ENCODE data around the gene CFAP74.

Gene CFAP74

DNA sequence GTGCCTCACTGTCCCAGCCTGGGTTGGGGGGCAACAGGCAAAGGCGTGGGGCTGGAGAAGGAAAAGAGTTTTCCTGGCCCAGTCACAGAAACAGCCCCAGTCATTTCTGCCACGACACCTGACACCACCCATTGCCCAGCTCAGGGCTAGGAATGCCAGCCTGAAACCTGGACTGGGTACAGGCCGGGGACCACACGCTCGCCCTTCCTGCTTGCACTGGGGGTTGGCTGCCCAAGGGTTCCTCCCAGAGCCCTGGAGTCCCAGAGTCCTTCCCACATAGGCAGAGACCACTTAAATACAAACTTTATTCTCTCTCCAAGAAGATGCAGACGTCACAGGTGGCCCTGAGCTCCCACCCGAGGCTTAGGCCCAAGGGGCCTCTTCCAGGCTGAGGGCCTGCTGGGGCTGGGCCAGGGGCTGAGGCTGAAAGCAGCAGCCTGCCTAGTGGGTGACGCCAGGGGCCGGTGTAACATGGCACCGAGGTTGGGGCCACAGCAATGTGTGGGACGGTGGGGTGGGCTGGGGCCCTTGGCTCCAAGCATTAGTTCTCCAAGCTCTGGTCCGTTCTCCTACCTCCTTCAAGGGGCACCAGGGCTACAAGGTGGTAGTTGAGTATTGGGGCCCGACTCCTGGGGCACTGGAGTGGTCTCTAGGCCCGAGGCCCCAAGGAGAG, 86.1 kb downstream of the CFAP74 start:
- Histone ChIP-seq H3K36me3 (ENCODE audit: control insufficient read depth in 2 of 2, insufficient read depth in 1 of 2, low read length in 2 of 2) (no peaks in the 10 kb centered on the region), H3K9me3 (ENCODE audit: control insufficient read depth, insufficient read depth, low read depth, low read length) (no peaks in the 10 kb centered on the region), H3K4me1 (ENCODE audit: control insufficient read depth, insufficient read depth, low read length) (no peaks in the 10 kb centered on the region), H3K27ac (ENCODE audit: extremely low read depth, low read depth, low read length) (no peak overlapping the region), H3K4me3 (ENCODE audit: low read depth, low read length) (no peak overlapping the region)
- TF ChIP-seq, protein P1, sequence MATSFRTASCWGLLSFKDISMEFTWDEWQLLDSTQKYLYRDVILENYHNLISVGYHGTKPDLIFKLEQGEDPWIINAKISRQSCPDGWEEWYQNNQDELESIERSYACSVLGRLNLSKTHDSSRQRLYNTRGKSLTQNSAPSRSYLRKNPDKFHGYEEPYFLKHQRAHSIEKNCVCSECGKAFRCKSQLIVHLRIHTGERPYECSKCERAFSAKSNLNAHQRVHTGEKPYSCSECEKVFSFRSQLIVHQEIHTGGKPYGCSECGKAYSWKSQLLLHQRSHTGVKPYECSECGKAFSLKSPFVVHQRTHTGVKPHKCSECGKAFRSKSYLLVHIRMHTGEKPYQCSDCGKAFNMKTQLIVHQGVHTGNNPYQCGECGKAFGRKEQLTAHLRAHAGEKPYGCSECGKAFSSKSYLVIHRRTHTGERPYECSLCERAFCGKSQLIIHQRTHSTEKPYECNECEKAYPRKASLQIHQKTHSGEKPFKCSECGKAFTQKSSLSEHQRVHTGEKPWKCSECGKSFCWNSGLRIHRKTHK (tag by site-specific recombination; IDR thresholded peaks at IDR 0.05), result no peak
- TF ChIP-seq ZBTB8A (tag by site-specific recombination; IDR thresholded peaks at IDR 0.05) (0 out of 2 replicates have a peak, but pooled peaks have one; percentile 13), ZNF155 (tag by site-specific recombination; IDR thresholded peaks at IDR 0.05) (no peak)
- TF ChIP-seq, protein P2, sequence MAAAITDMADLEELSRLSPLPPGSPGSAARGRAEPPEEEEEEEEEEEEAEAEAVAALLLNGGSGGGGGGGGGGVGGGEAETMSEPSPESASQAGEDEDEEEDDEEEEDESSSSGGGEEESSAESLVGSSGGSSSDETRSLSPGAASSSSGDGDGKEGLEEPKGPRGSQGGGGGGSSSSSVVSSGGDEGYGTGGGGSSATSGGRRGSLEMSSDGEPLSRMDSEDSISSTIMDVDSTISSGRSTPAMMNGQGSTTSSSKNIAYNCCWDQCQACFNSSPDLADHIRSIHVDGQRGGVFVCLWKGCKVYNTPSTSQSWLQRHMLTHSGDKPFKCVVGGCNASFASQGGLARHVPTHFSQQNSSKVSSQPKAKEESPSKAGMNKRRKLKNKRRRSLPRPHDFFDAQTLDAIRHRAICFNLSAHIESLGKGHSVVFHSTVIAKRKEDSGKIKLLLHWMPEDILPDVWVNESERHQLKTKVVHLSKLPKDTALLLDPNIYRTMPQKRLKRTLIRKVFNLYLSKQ (tag by site-specific recombination; IDR thresholded peaks at IDR 0.05; ENCODE audit: borderline replicate concordance), result no peak
- TF ChIP-seq, protein P3, sequence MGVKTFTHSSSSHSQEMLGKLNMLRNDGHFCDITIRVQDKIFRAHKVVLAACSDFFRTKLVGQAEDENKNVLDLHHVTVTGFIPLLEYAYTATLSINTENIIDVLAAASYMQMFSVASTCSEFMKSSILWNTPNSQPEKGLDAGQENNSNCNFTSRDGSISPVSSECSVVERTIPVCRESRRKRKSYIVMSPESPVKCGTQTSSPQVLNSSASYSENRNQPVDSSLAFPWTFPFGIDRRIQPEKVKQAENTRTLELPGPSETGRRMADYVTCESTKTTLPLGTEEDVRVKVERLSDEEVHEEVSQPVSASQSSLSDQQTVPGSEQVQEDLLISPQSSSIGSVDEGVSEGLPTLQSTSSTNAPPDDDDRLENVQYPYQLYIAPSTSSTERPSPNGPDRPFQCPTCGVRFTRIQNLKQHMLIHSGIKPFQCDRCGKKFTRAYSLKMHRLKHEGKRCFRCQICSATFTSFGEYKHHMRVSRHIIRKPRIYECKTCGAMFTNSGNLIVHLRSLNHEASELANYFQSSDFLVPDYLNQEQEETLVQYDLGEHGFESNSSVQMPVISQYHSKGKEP (tag by site-specific recombination; IDR thresholded peaks at IDR 0.05), result no peak
- POLR2A ChIA-PET, result no interaction called here
- CTCF ChIA-PET, result interaction anchor here (0.9 to 1.0 kb wide), 2 partner anchors 9 to 129 kb away, joined by 3 read pairs; no protein-coding TSS in a partner anchor

- Histone ChIP-seq H3K9me3 (ENCODE audit: control insufficient read depth, insufficient read depth, low read depth, low read length) (no peaks in the 10 kb centered on the region), H3K27ac (ENCODE audit: extremely low read depth, low read depth, low read length) (no peak overlapping the region), H3K4me3 (ENCODE audit: low read depth, low read length) (no peak overlapping the region), H3K36me3 (ENCODE audit: control insufficient read depth in 2 of 2, insufficient read depth in 1 of 2, low read length in 2 of 2) (no peaks in the 10 kb centered on the region), H3K4me1 (ENCODE audit: control insufficient read depth, insufficient read depth, low read length) (no peaks in the 10 kb centered on the region)
- POLR2A ChIA-PET, result no interaction called here
- CTCF ChIA-PET, result no interaction called here
- TF ChIP-seq ZNF501 (tag by site-specific recombination; IDR thresholded peaks at IDR 0.05) (no peak), ZNF426 (tag by site-specific recombination; IDR thresholded peaks at IDR 0.05) (no peak), SP2 (tag by site-specific recombination; IDR thresholded peaks at IDR 0.05) (peak; percentile 33), ZFHX2 (tag by site-specific recombination; conservative IDR thresholded peaks at IDR 0.05) (peak; percentile 86), EGR2 (tag by site-specific recombination; IDR thresholded peaks at IDR 0.05; ENCODE audit: low read depth) (peak; percentile 71)
Observed at GRCh38 chr1:1916851-1917251, 86.7 kb downstream of the CFAP74 start.

DNA sequence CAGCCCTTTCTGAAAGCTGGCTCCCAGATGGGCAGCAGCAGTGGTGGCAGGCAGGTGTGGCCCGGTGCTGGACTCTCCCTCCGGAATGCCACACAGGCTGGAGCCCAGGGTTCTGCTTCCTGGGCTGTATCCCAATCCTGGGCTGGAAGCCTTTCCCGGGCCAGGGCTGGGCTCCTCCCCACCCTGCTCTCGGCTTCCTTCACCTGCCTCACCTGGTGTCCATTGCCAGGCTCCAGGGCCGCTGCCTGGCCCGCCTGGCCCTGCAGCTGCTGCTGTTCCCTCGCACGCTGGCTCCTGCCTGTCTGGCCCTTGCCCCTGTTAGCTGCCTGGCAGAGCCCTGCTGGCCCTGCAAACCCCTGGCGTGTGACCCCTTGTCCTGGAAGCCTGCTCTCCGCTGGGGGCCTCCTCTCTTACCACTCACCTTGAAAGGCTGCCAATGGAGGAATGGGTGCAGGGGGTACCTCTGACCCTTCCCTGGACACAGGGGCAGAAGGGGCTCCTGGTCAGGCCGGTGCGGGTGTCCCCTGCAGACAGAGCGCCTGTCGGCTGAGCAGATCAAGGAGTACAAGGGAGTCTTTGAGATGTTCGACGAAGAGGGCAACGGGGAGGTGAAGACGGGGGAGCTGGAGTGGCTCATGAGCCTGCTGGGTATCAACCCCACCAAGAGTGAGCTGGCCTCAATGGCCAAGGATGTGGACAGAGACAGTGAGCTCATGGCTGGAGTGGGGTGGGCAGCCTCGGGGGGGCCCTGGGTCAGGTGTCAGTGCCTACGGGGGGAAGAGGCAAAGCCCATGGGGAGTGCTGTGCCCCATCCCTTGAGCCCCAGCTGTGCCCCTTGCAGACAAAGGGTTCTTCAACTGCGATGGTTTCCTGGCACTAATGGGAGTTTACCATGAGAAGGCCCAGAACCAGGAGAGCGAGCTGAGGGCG, 87.4 kb downstream of the CFAP74 start:
- no peaks in the 10 kb centered on the region for H3K36me3 ChIP-seq (ENCODE audit: control insufficient read depth in 2 of 2, insufficient read depth in 1 of 2, low read length in 2 of 2)
- POLR2A ChIA-PET, result no interaction called here
- TF ChIP-seq GLIS2 (tag by site-specific recombination; IDR thresholded peaks at IDR 0.05) (0 out of 2 replicates have a peak, but pooled peaks have one; percentile 39), ZNF600 (tag by site-specific recombination; IDR thresholded peaks at IDR 0.05) (peak; percentile 82; the same call in 1 of the 2 replicates), ZNF624 (tag by site-specific recombination; IDR thresholded peaks at IDR 0.05) (no peak), ZXDB (tag by site-specific recombination; IDR thresholded peaks at IDR 0.05) (no peak)
- no peaks in the 10 kb centered on the region for H3K9me3 ChIP-seq (ENCODE audit: control insufficient read depth, insufficient read depth, low read depth, low read length)
- no peaks in the 10 kb centered on the region for H3K4me1 ChIP-seq (ENCODE audit: control insufficient read depth, insufficient read depth, low read length)
- no peak overlapping the region for H3K4me3 ChIP-seq (ENCODE audit: low read depth, low read length)
- no peak overlapping the region for H3K27ac ChIP-seq (ENCODE audit: extremely low read depth, low read depth, low read length)
- CTCF ChIA-PET, result no interaction called here
